ENCODE measurements around the gene PCGF1.

Gene PCGF1

GRCh38 chr2:74536166-74536950, 28.9 kb upstream of the PCGF1 start:
- no peak for DNase-seq

DNA sequence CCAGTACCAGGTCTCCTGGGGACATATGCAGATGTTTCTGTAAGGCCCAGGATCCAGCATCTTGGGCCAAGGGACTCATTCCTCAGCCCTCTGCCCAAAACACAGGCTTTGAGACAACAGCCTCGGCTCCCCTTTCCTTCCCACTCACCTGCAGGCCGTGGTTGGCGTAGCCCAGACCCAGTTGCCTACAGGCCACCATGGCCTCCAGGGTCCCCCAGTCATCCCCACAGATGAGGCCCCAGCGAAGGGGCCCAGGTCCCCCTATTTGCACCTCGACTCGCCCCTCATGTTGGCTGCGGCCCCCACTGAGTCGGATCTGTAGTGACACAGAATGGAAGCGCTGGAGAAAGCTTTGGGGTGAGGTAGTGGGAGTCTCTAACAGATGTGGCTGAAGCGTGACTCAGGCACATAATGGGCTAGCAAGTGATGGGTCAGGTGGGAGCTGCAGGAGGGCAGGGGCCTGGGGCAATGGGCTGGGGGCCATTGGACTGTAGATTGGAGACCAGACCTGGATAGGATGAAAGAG, 28.0 kb upstream of the PCGF1 start:
- no peak for DNase-seq

DNA sequence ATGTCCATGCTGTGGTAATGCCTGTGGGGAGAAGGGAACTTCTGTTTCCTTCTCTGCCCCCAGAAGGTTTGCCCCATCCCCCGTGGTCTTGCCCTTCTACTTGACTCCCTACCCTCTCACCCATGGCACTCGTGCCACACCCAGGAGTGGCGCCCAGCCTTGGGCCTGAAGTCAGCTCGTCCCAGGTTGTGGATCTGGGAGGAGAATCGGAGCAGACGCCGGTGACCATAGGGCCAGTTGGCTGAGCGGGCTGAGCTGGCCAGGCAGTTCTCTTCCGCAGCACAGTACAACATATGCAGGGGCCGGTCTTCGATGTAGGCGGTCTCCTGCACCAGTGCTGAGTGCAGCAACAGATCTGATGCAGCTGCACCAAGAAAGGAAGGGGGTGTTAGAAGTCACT, 26.9 kb upstream of the PCGF1 start:
- DNase-seq, result no peak

- DNase-seq, result no peak
These were observed 26.0 kb upstream of the PCGF1 start for GRCh38 chr2:74533464-74533863.

DNA sequence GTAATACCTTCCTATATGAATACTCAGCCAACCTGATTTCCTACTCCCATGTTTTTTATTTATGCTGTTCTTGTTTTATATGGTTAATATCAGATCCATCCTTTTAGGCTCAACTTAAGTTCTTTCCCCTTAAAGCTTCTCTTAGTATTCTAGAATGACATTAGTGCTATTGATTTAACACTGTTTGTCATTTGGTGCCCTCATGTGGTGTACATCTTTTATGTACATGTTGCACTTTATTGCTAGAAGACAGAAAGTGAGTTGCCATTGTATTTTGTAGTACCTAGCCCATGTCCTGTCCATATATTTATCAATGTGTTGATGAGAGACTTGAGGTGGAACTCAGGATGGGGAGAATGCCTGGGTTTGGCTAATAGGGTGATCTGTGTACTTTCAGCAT, 24.7 kb upstream of the PCGF1 start:
- DNase-seq, result no peak

GRCh38 chr2:74531666-74532065, 24.2 kb upstream of the PCGF1 start:
- no peak for DNase-seq

DNA sequence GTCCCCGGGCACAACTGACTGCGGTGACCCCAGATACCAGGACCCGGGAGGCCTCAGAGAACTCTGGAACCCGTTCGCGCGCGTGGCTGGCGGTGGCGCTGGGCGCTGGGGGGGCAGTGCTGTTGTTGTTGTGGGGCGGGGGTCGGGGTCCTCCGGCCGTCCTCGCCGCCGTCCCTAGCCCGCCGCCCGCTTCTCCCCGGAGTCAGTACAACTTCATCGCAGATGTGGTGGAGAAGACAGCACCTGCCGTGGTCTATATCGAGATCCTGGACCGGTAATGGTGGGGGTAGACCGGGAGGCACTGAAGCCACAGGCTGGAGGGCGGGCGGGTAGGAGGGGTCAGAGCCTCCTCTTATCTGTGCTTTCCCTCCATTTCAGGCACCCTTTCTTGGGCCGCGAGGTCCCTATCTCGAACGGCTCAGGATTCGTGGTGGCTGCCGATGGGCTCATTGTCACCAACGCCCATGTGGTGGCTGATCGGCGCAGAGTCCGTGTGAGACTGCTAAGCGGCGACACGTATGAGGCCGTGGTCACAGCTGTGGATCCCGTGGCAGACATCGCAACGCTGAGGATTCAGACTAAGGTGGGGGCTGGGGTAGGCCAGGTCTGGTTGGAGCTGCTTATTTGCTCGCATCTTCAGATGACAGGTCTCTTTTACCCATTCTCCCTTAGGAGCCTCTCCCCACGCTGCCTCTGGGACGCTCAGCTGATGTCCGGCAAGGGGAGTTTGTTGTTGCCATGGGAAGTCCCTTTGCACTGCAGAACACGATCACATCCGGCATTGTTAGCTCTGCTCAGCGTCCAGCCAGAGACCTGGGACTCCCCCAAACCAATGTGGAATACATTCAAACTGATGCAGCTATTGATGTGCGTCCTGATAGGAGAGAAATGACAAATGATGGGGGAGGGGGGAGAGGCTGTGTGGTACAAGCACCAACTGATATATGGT, 23.0 kb upstream of the PCGF1 start:
- no peak for DNase-seq

- DNase-seq, result peak; percentile 97
These were observed 22.1 kb upstream of the PCGF1 start, which contains the start of the genes AUP1 and HTRA2 for GRCh38 chr2:74529357-74530238. AUP1 (minus strand) TSS chr2:74529706; CDS start chr2:74529629, 77 bp downstream. HTRA2 (plus strand) TSS chr2:74529933; CDS start chr2:74530007, 74 bp downstream.

- DNase-seq, result no peak
These were observed 21.3 kb upstream of the PCGF1 start for GRCh38 chr2:74528600-74529356.

DNA sequence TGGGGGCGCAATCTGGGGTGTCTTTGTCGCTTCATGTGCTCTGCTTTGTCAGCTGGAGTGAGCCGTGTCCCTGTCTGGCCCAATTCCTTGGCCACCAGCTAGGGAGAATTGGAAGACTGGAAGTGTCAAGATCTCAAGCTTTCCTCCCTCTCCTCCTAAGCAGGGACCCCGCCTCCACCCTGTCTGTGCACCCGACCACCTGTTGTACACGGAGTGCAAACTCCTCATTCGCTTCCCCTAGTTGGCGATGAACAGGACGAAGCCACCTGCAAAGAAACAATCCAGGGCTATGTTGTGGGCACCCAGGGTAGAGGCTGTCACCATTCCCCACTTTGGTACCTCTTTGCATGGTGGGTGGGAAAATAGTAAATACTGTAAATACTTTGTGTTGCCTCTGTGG, 20.2 kb upstream of the PCGF1 start:
- no peak for DNase-seq

DNA sequence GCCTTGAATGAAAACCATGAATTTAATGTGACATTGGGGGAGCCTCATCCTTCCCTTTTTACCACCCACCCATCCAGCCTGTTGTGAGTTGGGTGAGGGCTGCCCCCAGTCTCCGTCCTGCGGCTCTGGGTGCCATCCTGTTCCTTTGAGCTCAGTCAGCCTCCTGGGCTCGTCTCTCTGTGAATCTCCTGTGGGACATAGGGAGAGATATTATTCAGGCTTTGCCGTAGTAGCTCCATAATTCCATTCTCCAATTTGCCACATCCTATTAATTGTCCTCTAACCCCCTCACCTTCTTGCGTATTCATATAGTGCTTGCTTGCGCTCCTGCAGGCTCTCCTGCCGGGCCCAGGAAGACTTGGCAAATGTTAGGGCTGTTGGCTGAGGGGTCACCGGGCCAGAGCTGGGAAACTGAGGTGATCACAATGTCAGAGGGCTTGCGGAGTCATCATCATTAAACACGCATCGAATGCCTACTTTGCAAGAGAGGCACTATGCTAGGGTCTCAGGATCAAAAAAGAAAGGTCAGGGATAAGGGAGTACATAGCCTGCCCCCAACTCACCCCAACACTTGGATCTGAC, 19.2 kb upstream of the PCGF1 start:
- DNase-seq, result no peak

- DNase-seq, result no peak
These were observed 18.5 kb upstream of the PCGF1 start, which contains the start of gene DQX1 for GRCh38 chr2:74525717-74526648. DQX1 (minus strand) TSS chr2:74526231; CDS start chr2:74525729, 502 bp downstream.

GRCh38 chr2:74524955-74525716, 17.6 kb upstream of the PCGF1 start:
- no peak for DNase-seq

GRCh38 chr2:74524005-74524404, 16.5 kb upstream of the PCGF1 start:
- DNase-seq, result no peak

- DNase-seq, result no peak
These were observed 15.0 kb upstream of the PCGF1 start for GRCh38 chr2:74522516-74522915.

GRCh38 chr2:74516650-74517049, 9.2 kb upstream of the PCGF1 start:
- DNase-seq, result no peak

- DNase-seq, result no peak
These were observed 8.6 kb upstream of the PCGF1 start for GRCh38 chr2:74515981-74516633.

- no peak for DNase-seq
These were observed 7.9 kb upstream of the PCGF1 start for GRCh38 chr2:74515271-74515980.
